ENCODE measurements around the gene ARHGAP28. TPM values are rescaled to one million over a fixed set of nuclear protein-coding genes. Genes with fewer than 3 reads are reported as not detected.

Gene ARHGAP28
- total and polyA plus RNA-seq, 10 of the 15 experiments (the other 5 are each of a cell fraction or from before 2014, with no cell fraction given), result not detected

GRCh38 chr18:6733758-6734157 lies 4.2 kb downstream of the ARHGAP28 start:
- RAD21 ChIA-PET (ENCODE audit: unreplicated experiment), result no interaction called here
- H4K20me1 ChIP-seq (ENCODE audit: control insufficient read depth, insufficient read depth), result no peaks in the 10 kb centered on the region
- DNase-seq (ENCODE audit: low read depth, low spot score) (no peak), ATAC-seq (no peak), FAIRE-seq (no peak)
- H3K79me2 ChIP-seq (ENCODE audit: control insufficient read depth, insufficient read depth, low read length), result no peaks in the 10 kb centered on the region
- H3K27ac ChIP-seq (ENCODE audit: control insufficient read depth, insufficient read depth), result no peak overlapping the region
- no peak overlapping the region for H3K9ac ChIP-seq (ENCODE audit: control insufficient read depth, insufficient read depth, low read length)
- WGBS (ENCODE audit: insufficient coverage, insufficient replicate concordance, low lambda C conversion rate, missing lambda C conversion rate), result 0% methylated on average over 1 of the region's 1 CpG
- CTCF ChIA-PET, result no interaction called here
- intact Hi-C loops (cut with micrococcal nuclease; ENCODE audit: unreplicated experiment) (no loop called here), in situ Hi-C loops (cut with MboI) (no loop called here)
- POLR2A ChIA-PET, result no interaction called here
- BruUV-seq (replicated peaks), result no TSS peak
- no peak overlapping the region for H2AFZ ChIP-seq (ENCODE audit: control insufficient read depth, low read depth, low read length)
- H3K9me3 ChIP-seq (replicated peaks; ENCODE audit: control insufficient read depth, insufficient read depth, low read length), result no peaks in the 10 kb centered on the region
- H3K4me2 ChIP-seq (ENCODE audit: control insufficient read depth, insufficient read depth), result no peak overlapping the region
- SMC1A ChIA-PET (ENCODE audit: uncharacterized antibody, unreplicated experiment), result no interaction called here
- H3K4me3 ChIP-seq, result no peak overlapping the region
- H3K36me3 ChIP-seq (ENCODE audit: control insufficient read depth in 2 of 2, insufficient read depth in 2 of 2, low read length in 1 of 2), result no peaks in the 10 kb centered on the region
- H3K27me3 ChIP-seq (replicated peaks in 1 of 2; ENCODE audit: control insufficient read depth in 2 of 2, insufficient read depth in 2 of 2, low read length in 1 of 2), result peaks cover 0 to 2% of the 10 kb centered on the region in 2 experiments; a peak in 2 of 4 replicates
- H3K4me1 ChIP-seq (ENCODE audit: control insufficient read depth, insufficient read depth, low read length), result no peaks in the 10 kb centered on the region
- TF ChIP-seq TCF12 (IDR thresholded peaks at IDR 0.05; ENCODE audit: low read depth, low read length), result no peak
- TF ChIP-seq IKZF1 (conservative IDR thresholded peaks at IDR 0.05), result no peak
- TF ChIP-seq ZNF24 (IDR thresholded peaks at IDR 0.05), result no peak
- TF ChIP-seq, protein P1, sequence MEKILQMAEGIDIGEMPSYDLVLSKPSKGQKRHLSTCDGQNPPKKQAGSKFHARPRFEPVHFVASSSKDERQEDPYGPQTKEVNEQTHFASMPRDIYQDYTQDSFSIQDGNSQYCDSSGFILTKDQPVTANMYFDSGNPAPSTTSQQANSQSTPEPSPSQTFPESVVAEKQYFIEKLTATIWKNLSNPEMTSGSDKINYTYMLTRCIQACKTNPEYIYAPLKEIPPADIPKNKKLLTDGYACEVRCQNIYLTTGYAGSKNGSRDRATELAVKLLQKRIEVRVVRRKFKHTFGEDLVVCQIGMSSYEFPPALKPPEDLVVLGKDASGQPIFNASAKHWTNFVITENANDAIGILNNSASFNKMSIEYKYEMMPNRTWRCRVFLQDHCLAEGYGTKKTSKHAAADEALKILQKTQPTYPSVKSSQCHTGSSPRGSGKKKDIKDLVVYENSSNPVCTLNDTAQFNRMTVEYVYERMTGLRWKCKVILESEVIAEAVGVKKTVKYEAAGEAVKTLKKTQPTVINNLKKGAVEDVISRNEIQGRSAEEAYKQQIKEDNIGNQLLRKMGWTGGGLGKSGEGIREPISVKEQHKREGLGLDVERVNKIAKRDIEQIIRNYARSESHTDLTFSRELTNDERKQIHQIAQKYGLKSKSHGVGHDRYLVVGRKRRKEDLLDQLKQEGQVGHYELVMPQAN (conservative IDR thresholded peaks at IDR 0.05), result no peak
- no peak for TF ChIP-seq NRF1 (conservative IDR thresholded peaks at IDR 0.05; ENCODE audit: low read depth, low read length)
- no peak for TF ChIP-seq TARDBP (IDR thresholded peaks at IDR 0.05; ENCODE audit: borderline replicate concordance)
- TF ChIP-seq FOXK2 (IDR thresholded peaks at IDR 0.05), result no peak
- TF ChIP-seq KAT2A (conservative IDR thresholded peaks at IDR 0.05; ENCODE audit: control insufficient read depth, low read depth, low read length), result no peak
- TF ChIP-seq FOS (IDR thresholded peaks at IDR 0.05; ENCODE audit: borderline replicate concordance, extremely low read depth, insufficient read length), result no peak
- TF ChIP-seq, protein P2, sequence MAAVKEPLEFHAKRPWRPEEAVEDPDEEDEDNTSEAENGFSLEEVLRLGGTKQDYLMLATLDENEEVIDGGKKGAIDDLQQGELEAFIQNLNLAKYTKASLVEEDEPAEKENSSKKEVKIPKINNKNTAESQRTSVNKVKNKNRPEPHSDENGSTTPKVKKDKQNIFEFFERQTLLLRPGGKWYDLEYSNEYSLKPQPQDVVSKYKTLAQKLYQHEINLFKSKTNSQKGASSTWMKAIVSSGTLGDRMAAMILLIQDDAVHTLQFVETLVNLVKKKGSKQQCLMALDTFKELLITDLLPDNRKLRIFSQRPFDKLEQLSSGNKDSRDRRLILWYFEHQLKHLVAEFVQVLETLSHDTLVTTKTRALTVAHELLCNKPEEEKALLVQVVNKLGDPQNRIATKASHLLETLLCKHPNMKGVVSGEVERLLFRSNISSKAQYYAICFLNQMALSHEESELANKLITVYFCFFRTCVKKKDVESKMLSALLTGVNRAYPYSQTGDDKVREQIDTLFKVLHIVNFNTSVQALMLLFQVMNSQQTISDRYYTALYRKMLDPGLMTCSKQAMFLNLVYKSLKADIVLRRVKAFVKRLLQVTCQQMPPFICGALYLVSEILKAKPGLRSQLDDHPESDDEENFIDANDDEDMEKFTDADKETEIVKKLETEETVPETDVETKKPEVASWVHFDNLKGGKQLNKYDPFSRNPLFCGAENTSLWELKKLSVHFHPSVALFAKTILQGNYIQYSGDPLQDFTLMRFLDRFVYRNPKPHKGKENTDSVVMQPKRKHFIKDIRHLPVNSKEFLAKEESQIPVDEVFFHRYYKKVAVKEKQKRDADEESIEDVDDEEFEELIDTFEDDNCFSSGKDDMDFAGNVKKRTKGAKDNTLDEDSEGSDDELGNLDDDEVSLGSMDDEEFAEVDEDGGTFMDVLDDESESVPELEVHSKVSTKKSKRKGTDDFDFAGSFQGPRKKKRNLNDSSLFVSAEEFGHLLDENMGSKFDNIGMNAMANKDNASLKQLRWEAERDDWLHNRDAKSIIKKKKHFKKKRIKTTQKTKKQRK (IDR thresholded peaks at IDR 0.05; ENCODE audit: low read depth, low read length), result no peak
- TF ChIP-seq, protein P3, sequence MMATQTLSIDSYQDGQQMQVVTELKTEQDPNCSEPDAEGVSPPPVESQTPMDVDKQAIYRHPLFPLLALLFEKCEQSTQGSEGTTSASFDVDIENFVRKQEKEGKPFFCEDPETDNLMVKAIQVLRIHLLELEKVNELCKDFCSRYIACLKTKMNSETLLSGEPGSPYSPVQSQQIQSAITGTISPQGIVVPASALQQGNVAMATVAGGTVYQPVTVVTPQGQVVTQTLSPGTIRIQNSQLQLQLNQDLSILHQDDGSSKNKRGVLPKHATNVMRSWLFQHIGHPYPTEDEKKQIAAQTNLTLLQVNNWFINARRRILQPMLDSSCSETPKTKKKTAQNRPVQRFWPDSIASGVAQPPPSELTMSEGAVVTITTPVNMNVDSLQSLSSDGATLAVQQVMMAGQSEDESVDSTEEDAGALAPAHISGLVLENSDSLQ (IDR thresholded peaks at IDR 0.05), result no peak
- TF ChIP-seq NFXL1 (IDR thresholded peaks at IDR 0.05; ENCODE audit: borderline replicate concordance), result no peak
- no peak for TF ChIP-seq ZNF384 (IDR thresholded peaks at IDR 0.05; ENCODE audit: borderline replicate concordance, low read depth, low read length)
- TF ChIP-seq SMC3 (IDR thresholded peaks at IDR 0.05; ENCODE audit: borderline replicate concordance, low read length), result no peak
- TF ChIP-seq, protein P4, sequence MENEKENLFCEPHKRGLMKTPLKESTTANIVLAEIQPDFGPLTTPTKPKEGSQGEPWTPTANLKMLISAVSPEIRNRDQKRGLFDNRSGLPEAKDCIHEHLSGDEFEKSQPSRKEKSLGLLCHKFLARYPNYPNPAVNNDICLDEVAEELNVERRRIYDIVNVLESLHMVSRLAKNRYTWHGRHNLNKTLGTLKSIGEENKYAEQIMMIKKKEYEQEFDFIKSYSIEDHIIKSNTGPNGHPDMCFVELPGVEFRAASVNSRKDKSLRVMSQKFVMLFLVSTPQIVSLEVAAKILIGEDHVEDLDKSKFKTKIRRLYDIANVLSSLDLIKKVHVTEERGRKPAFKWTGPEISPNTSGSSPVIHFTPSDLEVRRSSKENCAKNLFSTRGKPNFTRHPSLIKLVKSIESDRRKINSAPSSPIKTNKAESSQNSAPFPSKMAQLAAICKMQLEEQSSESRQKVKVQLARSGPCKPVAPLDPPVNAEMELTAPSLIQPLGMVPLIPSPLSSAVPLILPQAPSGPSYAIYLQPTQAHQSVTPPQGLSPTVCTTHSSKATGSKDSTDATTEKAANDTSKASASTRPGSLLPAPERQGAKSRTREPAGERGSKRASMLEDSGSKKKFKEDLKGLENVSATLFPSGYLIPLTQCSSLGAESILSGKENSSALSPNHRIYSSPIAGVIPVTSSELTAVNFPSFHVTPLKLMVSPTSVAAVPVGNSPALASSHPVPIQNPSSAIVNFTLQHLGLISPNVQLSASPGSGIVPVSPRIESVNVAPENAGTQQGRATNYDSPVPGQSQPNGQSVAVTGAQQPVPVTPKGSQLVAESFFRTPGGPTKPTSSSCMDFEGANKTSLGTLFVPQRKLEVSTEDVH (IDR thresholded peaks at IDR 0.05; ENCODE audit: low read depth, partially characterized antibody), result no peak
- no peak for TF ChIP-seq NBN (IDR thresholded peaks at IDR 0.05)
- TF ChIP-seq MXI1 (IDR thresholded peaks at IDR 0.05; ENCODE audit: low read depth, low read length), result no peak
